Stimulated activated CD8-positive, alpha-beta memory T cell treated with anti-CD3 and anti-CD28 coated beads, Interleukin-15, amount 100 ng/mL, for 4 hours (primary cell): ENCODE results near the gene WDR90.

Experiments used
- DNase-seq, 2 donors: peaks; one replicate each; pipeline ENCODE4 v3.0.0-alpha.2; 2020; ENCODE audit warnings: low read depth in 2 of 2

Gene WDR90

GRCh38 chr16:648781-649589, at the start of gene WDR90:
Gene WDR90, plus strand, starts transcription at chr16:649365. Its CDS starts 52 bp downstream, at chr16:649417.
- DNase-seq: peak; percentile 84 to 87

GRCh38 chr16:600781-601180, 48.4 kb upstream of the WDR90 start:
- DNase-seq: no peak

- DNase-seq: no peak
These were observed 45.2 kb upstream of the WDR90 start for GRCh38 chr16:603933-604332.

- DNase-seq: no peak
These were observed 42.4 kb upstream of the WDR90 start for GRCh38 chr16:606656-607307.

- DNase-seq: no peak
These were observed 41.1 kb upstream of the WDR90 start for GRCh38 chr16:608019-608418.

DNA sequence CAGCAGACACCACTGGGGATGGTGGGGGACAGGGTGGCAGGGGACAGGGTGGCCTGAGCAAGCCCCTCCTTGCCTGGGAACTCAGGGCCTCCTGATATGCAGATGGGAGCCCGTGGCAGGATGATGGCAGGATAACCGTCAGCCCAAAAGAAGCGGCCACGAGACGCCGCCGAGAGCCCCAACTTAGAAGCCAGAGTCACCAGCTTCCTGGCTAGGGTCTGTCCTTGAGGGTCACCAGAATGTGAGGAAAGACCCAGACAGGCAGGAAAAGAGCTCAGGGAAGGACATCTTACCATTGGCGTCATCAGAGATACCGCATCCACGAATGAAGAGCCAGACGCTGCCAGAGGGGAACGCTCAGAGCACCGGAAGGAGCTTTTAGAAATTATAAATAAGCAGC, 39.8 kb upstream of the WDR90 start:
- no peak for DNase-seq

GRCh38 chr16:609984-610383, 39.2 kb upstream of the WDR90 start:
- DNase-seq: no peak

- peak in 1 of 2 donors; percentile 23 for DNase-seq
These were observed 38.4 kb upstream of the WDR90 start for GRCh38 chr16:610513-611381.

GRCh38 chr16:615122-615521, 34.0 kb upstream of the WDR90 start:
- DNase-seq: no peak

GRCh38 chr16:616733-617586, 32.2 kb upstream of the WDR90 start:
- no peak for DNase-seq

GRCh38 chr16:617855-618254, 31.3 kb upstream of the WDR90 start:
- DNase-seq: no peak

- no peak for DNase-seq
These were observed 29.6 kb upstream of the WDR90 start for GRCh38 chr16:619476-620100.

GRCh38 chr16:620700-621525, 28.3 kb upstream of the WDR90 start:
- no peak for DNase-seq

DNA sequence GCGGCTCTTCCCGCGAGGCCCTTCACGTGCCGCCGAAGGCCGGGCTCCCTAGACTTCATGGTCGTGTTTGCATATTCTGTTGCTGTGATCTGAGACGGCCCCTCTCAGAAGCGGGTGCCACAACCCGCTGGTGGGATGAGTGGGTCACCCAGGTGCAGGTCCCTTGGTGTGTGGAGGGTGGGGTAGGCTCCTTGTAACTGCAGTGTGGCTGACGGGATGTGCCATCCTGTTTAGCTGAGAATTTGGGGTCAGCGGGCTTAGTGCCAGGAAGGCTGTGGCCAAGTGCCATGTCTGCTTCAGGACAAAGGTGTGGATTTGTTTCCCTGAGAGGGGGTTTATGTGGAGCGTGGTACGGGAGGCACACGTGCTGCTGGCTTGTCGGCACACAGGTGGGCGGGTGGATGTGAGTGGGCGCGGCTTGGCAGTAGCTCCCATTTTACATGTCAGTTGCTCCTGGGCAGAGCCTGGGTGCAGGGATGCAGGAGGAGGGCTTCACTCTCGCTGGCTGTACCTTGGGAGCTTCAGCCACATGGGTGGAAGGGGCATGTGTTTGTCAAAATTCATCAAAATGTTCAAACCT, 27.5 kb upstream of the WDR90 start:
- DNase-seq: no peak

DNA sequence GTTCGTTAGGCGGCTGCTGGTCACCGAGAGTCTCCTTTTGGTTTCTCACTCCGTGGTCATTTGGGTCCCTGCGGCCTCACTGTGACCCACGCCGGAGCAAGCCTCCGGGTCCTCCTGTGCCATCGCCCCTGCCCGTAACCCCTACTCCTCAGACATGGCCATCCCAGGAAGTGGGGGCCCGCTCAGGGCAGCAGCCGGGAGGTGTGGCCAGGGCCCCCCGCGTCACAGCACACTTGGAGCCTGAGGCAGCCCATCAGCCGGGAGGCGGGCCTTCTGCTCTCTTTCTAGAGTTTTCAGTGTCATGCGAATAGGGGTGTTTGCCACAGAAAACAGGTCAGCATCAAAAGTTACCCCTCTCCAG, 26.3 kb upstream of the WDR90 start:
- DNase-seq: no peak

DNA sequence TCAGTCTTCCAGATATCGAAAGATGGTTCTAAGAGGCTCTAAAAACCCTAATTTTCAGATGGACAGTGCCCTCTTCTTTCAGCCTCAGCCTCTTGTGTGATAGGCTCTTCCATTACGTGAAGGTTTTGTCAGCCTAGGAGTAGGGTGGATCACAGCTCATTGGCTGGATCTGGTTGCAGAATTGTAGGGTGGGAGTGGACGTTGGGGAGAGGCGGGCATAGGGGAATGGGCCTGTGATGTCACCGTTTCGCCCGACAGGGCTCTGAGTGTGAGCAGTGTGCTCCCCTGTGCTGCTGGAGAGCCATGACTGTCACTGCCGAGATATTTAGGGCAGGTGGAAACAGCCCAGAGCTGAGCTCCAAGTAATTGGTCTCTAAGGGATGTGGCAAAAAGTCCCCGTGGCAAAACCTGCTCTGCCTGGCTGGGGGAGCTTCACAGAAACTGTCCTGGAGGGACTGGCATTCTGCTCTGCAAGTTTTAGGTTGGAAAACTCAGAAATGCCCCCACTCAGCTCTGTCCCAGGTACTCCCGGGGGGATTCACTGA, 24.6 kb upstream of the WDR90 start:
- no peak for DNase-seq

DNA sequence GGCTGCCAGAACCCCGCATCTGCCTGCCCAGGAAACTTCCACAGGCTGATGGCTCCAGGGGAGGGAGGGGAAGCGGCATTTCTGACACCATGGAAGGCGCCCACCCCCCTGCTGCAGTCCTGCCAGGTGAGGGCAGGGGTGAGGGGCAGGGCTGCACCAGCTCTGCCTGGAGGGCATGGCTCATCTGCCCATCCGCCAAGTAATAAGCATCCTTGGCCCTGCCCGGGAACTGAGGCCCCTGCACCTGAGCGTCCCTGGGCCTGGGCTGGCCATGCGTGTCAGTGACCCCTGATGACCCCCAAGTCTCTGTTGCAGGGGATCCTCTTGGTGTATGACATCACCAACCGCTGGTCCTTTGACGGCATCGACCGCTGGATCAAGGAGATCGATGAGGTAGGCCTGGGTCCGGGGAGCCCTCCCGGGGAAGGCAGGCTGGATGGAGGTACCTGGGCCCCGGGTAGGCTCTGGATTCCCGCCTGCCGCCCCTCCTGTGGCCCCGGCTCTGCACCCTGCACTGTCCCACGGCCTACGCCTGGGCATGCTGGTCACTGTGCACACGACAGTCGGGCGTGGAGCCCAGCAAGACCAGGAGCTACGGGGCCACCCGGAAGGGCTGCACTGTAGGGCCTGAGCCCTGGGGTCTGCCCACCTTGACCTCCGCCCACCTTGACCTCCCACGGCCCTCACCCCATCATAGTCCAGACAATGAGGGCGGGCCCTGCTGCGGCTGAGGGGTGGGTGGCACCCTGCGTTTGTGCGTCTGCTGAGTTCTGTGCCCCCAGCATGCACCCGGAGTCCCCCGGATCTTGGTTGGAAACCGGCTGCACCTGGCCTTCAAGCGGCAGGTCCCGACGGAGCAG, 23.8 kb upstream of the WDR90 start:
- no peak for DNase-seq

DNA sequence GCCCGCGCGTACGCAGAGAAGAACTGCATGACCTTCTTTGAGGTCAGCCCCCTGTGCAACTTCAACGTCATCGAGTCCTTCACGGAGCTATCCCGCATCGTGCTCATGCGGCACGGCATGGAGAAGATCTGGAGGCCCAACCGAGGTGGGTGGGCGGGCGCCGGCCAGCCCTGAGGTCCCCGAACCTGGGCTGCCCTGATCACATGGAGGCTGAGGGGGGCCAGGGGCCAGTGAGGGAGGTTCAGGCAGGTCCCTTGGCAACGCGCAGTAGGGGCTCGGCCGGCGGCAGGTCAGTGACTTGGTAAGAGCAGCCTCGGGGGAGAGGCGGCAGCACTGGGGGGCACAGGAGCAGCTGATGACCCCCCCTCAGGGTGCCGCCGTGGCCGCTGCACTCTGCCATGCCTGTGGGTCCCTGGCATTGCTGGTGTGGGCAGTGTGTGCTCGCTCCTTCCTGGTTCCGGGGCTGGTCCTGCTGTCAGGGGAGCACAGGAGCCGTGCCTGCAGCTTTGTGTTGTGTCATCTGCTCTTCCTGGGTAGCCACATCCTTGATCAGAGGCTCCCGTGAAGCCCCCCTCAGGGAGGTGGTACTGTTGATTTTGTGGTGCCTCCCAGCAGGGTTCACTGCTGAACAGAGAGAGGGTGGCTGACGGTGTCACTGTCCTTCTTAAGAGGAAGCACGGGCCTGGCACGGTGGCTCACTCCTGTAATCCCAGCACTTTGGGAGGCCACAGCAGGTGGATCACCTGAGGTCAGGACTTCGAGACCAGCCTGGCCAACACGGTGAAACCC, 23.0 kb upstream of the WDR90 start:
- no peak for DNase-seq
